Central memory CD8-positive, alpha-beta T cell (primary cell): ENCODE data around the gene MST1R.
"Not testable (repeated sequence)": the region's sequence is repeated elsewhere in the genome, so short reads cannot be mapped to it uniquely, and the experiment has no call there.

Experiments
- ATAC-seq: fragments of 150-1000 bp; cut with Tn5 transposase; replicated peaks from 2 replicates; pipeline ENCODE4 v1.10.0; 2022; ENCODE audit warnings: mild to moderate bottlenecking, moderate FRiP score, moderate number of reproducible peaks; ENCODE audit not compliant: poor library complexity, severe bottlenecking; ENCODE audit errors: extremely low read depth
- DNase-seq, 2 donors: peaks; one replicate each; pipeline ENCODE4 v3.0.0; 2021; ENCODE audit warnings: low spot score in 2 of 2
- H3K27ac Mint-ChIP-seq: one replicate; pipeline ENCODE4 v1.8.0; 2022; ENCODE audit warnings: low read depth, mild to moderate bottlenecking, moderate library complexity, mixed read lengths
- H3K27me3 Mint-ChIP-seq: one replicate; pipeline ENCODE4 v1.8.0; 2022; ENCODE audit warnings: mixed read lengths
- H3K36me3 Mint-ChIP-seq: one replicate; pipeline ENCODE4 v1.8.0; 2022; ENCODE audit warnings: mild to moderate bottlenecking, moderate library complexity, mixed read lengths; ENCODE audit not compliant: insufficient read depth
- H3K4me1 Mint-ChIP-seq: one replicate; pipeline ENCODE4 v1.8.0; 2022; ENCODE audit warnings: mixed read lengths
- H3K4me3 Mint-ChIP-seq: one replicate; pipeline ENCODE4 v1.8.0; 2022; ENCODE audit warnings: mild to moderate bottlenecking, moderate library complexity, mixed read lengths
- H3K9me3 Mint-ChIP-seq: one replicate; pipeline ENCODE4 v1.8.0; 2022; ENCODE audit warnings: mixed read lengths

MST1R gene

GRCh38 chr3:49906073-49906743, 2.5 kb upstream of the MST1R start:
- H3K36me3 Mint-ChIP-seq: peaks cover 2% of the 10 kb centered on the region
- ATAC-seq: no peak
- peak overlapping the region; percentile 50 for H3K27ac Mint-ChIP-seq
- no peaks in the 10 kb centered on the region for H3K27me3 Mint-ChIP-seq
- H3K4me3 Mint-ChIP-seq: peak overlapping the region; percentile 37
- H3K9me3 Mint-ChIP-seq: no peaks in the 10 kb centered on the region
- no peak for DNase-seq
- peaks cover 19% of the 10 kb centered on the region for H3K4me1 Mint-ChIP-seq

DNA sequence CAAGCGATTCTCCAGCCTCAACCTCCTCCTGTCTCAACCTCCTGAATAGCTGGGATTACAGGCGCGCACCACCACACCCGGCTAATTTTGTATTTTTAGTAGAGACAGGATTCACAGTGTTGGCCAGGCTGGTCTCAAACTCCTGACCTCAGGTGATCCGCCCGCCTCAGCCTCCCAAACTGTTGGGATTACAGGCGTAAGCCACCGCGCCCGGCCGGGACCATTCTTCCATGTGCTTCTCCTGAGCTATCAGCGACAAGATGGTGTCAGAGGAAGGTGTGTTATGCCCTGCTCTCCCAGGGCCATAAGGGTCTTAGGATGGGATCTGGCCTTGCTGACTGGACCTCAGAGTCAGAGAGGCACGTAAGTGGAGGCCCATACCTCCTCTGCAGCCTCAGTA, 775 bp upstream of the MST1R start:
- not testable (repeated sequence) for ATAC-seq, DNase-seq, H3K27me3 Mint-ChIP-seq, H3K36me3 Mint-ChIP-seq, H3K9me3 Mint-ChIP-seq
- peaks cover 19% of the 10 kb centered on the region for H3K4me1 Mint-ChIP-seq
- H3K4me3 Mint-ChIP-seq: peak overlapping the region; percentile 76
- peak overlapping the region; percentile 62 for H3K27ac Mint-ChIP-seq

- Mint-ChIP-seq H3K4me3 (peak overlapping the region; percentile 54), H3K27me3 (no peaks in the 10 kb centered on the region), H3K4me1 (peaks cover 19% of the 10 kb centered on the region), H3K36me3 (peaks cover 2% of the 10 kb centered on the region), H3K9me3 (no peaks in the 10 kb centered on the region), H3K27ac (no peak overlapping the region)
- DNase-seq: no peak
- no peak for ATAC-seq
These were observed 945 bp downstream of the MST1R start for GRCh38 chr3:49902511-49903345.

DNA sequence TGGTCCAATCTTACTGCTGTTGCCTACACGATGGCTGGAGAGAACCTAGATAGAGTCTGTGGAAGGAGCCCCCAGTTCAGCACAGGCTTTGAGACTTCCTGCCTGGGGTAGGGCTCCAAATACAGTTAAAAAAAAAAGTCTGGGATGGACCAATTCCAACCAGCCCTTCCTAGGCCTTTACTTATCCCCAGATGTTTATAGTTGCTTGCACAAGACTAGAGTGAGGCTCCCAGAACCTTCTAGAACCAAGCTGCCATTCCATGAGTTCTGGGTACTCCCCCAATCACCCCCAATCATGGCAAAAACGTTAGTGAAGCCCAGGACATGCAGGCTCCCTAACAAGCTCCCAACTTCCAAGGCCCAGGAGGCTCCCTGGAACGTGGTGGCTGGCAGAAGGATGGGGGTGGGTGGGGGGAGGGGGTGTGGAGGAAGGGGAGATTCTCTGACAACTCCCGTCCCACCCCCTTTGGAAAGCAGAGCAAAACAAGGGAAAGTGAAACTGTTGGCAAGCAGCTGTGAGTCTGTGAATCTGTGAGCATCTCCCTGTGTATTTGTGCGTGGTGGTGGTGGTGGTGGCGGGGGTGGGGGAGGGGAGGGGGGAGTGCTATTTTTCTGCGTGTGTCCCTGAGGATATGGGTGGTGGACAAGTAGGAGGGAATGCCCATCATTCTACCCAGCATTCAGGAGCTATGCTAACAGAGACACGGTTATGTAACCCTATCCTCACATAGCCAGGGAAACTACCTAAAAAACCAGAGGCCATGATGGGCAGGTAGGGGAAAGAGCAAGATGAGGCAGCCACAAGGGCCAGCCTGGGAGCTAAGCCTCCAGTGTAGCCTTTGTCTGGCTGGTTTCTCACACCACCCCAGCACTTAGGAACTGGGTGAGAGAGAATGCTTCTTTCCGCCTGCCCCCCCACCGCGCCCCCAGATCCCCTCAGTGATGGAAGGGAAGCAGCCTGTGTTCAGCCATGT, 2.0 kb downstream of the MST1R start:
- Mint-ChIP-seq H3K4me1 (peaks cover 19% of the 10 kb centered on the region), H3K27ac (no peak overlapping the region), H3K36me3 (peaks cover 2% of the 10 kb centered on the region), H3K4me3 (no peak overlapping the region), H3K9me3 (no peaks in the 10 kb centered on the region), H3K27me3 (no peaks in the 10 kb centered on the region)
- no peak for ATAC-seq
- DNase-seq: no peak

- Mint-ChIP-seq H3K36me3 (peaks cover 2% of the 10 kb centered on the region), H3K27ac (no peak overlapping the region), H3K27me3 (no peaks in the 10 kb centered on the region), H3K9me3 (no peaks in the 10 kb centered on the region), H3K4me1 (peaks cover 9% of the 10 kb centered on the region), H3K4me3 (no peak overlapping the region)
- DNase-seq (no peak), ATAC-seq (no peak)
These were observed 3.1 kb downstream of the MST1R start for GRCh38 chr3:49900491-49901153.

GRCh38 chr3:49899815-49900214, 3.9 kb downstream of the MST1R start:
- H3K27ac Mint-ChIP-seq: no peak overlapping the region
- H3K9me3 Mint-ChIP-seq: no peaks in the 10 kb centered on the region
- no peaks in the 10 kb centered on the region for H3K27me3 Mint-ChIP-seq
- H3K4me1 Mint-ChIP-seq: peaks cover 7% of the 10 kb centered on the region
- ATAC-seq (no peak), DNase-seq (no peak)
- H3K4me3 Mint-ChIP-seq: no peak overlapping the region
- peaks cover 2% of the 10 kb centered on the region for H3K36me3 Mint-ChIP-seq

GRCh38 chr3:49898991-49899390, 4.7 kb downstream of the MST1R start:
- ATAC-seq: no peak
- no peak for DNase-seq
- H3K27ac Mint-ChIP-seq: no peak overlapping the region
- peaks cover 3% of the 10 kb centered on the region for H3K4me1 Mint-ChIP-seq
- peaks cover 1% of the 10 kb centered on the region for H3K36me3 Mint-ChIP-seq
- H3K27me3 Mint-ChIP-seq: no peaks in the 10 kb centered on the region
- H3K4me3 Mint-ChIP-seq: no peak overlapping the region
- H3K9me3 Mint-ChIP-seq: no peaks in the 10 kb centered on the region

DNA sequence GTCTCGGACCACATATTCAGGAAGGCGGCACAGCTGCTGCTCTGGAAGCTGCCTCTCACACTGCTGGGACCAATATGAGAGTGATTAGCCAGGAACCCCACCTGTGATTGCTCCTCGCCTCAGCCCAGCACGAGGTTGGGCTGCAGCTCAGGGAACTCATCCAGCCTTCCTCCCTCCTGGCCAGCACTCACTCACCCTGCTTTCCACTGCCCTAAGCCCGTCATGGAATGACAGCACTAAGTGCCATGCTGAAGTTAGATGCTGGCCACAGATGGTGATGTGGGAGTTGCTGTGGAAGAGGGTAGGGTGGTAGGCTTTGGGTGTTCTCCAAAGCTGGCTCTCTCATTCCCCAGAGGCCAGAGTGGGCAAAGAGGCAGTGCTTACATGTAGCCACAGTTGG, 7.3 kb downstream of the MST1R start:
- Mint-ChIP-seq H3K36me3 (no peaks in the 10 kb centered on the region), H3K9me3 (no peaks in the 10 kb centered on the region), H3K27ac (no peak overlapping the region), H3K4me1 (no peaks in the 10 kb centered on the region), H3K27me3 (no peaks in the 10 kb centered on the region), H3K4me3 (no peak overlapping the region)
- no peak for ATAC-seq
- no peak for DNase-seq

DNA sequence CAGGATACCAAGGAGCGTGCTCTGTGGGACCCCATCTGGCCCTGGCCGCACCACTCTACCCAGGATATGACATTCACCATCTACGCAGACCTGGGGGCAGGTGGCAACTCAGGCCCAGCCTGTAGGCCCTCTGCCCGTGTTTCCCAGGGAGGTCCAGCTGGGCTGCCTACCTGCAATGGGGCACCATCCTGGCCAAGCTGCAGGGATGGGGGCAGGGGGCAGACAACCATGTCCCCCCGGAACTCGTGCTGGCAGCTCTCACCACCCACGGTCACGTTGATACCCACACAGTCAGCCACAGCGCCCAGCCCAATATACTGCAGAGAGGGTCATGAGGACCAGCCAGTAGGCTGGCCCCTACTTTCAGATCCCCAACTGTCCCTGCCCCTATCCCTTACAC, 7.9 kb downstream of the MST1R start:
- no peak overlapping the region for H3K4me3 Mint-ChIP-seq
- H3K27ac Mint-ChIP-seq: no peak overlapping the region
- no peaks in the 10 kb centered on the region for H3K9me3 Mint-ChIP-seq
- ATAC-seq: no peak
- H3K27me3 Mint-ChIP-seq: no peaks in the 10 kb centered on the region
- no peaks in the 10 kb centered on the region for H3K36me3 Mint-ChIP-seq
- H3K4me1 Mint-ChIP-seq: no peaks in the 10 kb centered on the region
- DNase-seq: no peak

DNA sequence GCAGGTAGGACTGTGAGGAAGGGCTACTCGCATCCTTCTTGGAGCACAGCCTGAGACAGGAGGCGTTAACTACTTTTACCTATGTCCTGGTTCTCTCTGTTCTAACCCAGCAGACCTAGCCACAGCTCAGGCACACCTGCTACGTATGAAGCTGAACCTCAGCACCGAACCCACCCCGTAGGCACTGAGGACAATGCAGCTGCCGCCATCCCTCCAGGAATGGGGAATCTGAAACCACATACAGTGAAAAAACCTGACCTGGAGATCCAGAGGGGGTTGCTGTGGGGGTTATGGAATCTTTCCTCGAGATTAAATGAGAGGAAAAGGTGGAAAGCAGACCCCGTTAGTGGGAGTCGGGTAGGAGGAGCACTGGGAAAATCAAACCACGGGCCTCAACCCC, 14.4 kb downstream of the MST1R start:
- Mint-ChIP-seq H3K36me3 (no peaks in the 10 kb centered on the region), H3K27ac (no peak overlapping the region)

GRCh38 chr3:49886922-49887265, 16.8 kb downstream of the MST1R start:
- Mint-ChIP-seq H3K27ac (no peak overlapping the region), H3K9me3 (no peaks in the 10 kb centered on the region), H3K27me3 (no peaks in the 10 kb centered on the region), H3K4me3 (no peak overlapping the region), H3K36me3 (no peaks in the 10 kb centered on the region), H3K4me1 (no peaks in the 10 kb centered on the region)
- ATAC-seq (no peak), DNase-seq (no peak)

More for the DNA sequence above, 14.4 kb downstream of the MST1R start:
- H3K9me3 Mint-ChIP-seq: no peaks in the 10 kb centered on the region
- H3K4me3 Mint-ChIP-seq: no peak overlapping the region
- DNase-seq (no peak), ATAC-seq (no peak)
- H3K4me1 Mint-ChIP-seq: no peaks in the 10 kb centered on the region
- no peaks in the 10 kb centered on the region for H3K27me3 Mint-ChIP-seq

- Mint-ChIP-seq H3K4me3 (no peak overlapping the region), H3K36me3 (no peaks in the 10 kb centered on the region), H3K4me1 (no peaks in the 10 kb centered on the region), H3K27ac (no peak overlapping the region), H3K9me3 (no peaks in the 10 kb centered on the region), H3K27me3 (no peaks in the 10 kb centered on the region)
- DNase-seq: no peak
- no peak for ATAC-seq
These were observed 19.7 kb downstream of the MST1R start for GRCh38 chr3:49883998-49884397.
